ENCODE measurements around the gene VWF. TPM values are rescaled to one million over a fixed set of nuclear protein-coding genes. Genes with fewer than 3 reads are reported as not detected.

Gene VWF
- total and polyA plus RNA-seq, 2 of the 13 experiments (the other 11 are each of a cell fraction or from before 2014, with no cell fraction given): 0.20 to 0.25 TPM

DNA sequence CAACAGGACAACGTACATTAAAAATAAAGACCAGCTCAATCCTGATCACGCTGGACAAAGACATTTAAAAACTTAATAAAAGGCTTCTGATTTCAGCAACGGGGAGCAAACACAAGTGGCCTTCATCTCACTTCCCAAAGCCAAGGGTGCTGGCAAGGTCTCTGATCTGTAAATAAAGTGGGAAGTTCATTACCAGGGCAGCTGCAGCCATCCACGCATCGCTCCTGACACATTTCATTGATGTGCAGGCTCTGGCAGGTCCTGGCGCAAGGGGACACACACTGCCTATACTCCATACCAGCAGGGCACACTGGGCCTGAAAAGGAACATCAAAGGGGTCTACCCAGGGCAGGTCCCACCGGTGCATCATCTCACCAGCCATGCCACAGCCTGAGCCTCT is 51.0 kb downstream of the VWF start (continued):
- no peak for TF ChIP-seq ZNF605 (CRISPR knock-in tag; IDR thresholded peaks at IDR 0.05)
- TF ChIP-seq FOSL2 (CRISPR knock-in tag; IDR thresholded peaks at IDR 0.05): peak; percentile 48
- no peak for TF ChIP-seq ZZZ3 (CRISPR knock-in tag; IDR thresholded peaks at IDR 0.05; ENCODE audit: borderline replicate concordance)
- no peak for TF ChIP-seq FOXP1 (IDR thresholded peaks at IDR 0.05)
- TF ChIP-seq FOXP1 (CRISPR knock-in tag; IDR thresholded peaks at IDR 0.05): no peak
- TF ChIP-seq HNF4A (CRISPR knock-in tag; IDR thresholded peaks at IDR 0.05): 0 out of 2 replicates have a peak, but pooled peaks have one; percentile 33
- peak; percentile 51 to 70; a peak in 3 of 4 replicates for TF ChIP-seq NR2F1 (CRISPR knock-in tag; IDR thresholded peaks at IDR 0.05)
- TF ChIP-seq, protein P1, sequence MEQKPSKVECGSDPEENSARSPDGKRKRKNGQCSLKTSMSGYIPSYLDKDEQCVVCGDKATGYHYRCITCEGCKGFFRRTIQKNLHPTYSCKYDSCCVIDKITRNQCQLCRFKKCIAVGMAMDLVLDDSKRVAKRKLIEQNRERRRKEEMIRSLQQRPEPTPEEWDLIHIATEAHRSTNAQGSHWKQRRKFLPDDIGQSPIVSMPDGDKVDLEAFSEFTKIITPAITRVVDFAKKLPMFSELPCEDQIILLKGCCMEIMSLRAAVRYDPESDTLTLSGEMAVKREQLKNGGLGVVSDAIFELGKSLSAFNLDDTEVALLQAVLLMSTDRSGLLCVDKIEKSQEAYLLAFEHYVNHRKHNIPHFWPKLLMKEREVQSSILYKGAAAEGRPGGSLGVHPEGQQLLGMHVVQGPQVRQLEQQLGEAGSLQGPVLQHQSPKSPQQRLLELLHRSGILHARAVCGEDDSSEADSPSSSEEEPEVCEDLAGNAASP (CRISPR knock-in tag; IDR thresholded peaks at IDR 0.05; ENCODE audit: borderline replicate concordance): peak; percentile 43; the same call in 1 of the 2 replicates
- no peak for TF ChIP-seq NKX3-1 (CRISPR knock-in tag; IDR thresholded peaks at IDR 0.05)
- TF ChIP-seq NCOR1 (IDR thresholded peaks at IDR 0.05; ENCODE audit: borderline replicate concordance, low read length): peak; percentile 50; the same call in 1 of the 2 replicates
- no peak for TF ChIP-seq CEBPB (IDR thresholded peaks at IDR 0.05; ENCODE audit: borderline replicate concordance, low read depth, low read length)
- TF ChIP-seq, protein P2, sequence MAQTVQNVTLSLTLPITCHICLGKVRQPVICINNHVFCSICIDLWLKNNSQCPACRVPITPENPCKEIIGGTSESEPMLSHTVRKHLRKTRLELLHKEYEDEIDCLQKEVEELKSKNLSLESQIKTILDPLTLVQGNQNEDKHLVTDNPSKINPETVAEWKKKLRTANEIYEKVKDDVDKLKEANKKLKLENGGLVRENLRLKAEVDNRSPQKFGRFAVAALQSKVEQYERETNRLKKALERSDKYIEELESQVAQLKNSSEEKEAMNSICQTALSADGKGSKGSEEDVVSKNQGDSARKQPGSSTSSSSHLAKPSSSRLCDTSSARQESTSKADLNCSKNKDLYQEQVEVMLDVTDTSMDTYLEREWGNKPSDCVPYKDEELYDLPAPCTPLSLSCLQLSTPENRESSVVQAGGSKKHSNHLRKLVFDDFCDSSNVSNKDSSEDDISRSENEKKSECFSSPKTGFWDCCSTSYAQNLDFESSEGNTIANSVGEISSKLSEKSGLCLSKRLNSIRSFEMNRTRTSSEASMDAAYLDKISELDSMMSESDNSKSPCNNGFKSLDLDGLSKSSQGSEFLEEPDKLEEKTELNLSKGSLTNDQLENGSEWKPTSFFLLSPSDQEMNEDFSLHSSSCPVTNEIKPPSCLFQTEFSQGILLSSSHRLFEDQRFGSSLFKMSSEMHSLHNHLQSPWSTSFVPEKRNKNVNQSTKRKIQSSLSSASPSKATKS (CRISPR knock-in tag; IDR thresholded peaks at IDR 0.05): no peak
- peak; percentile 90; the same call in 1 of the 2 replicates for TF ChIP-seq RXRA (CRISPR knock-in tag; IDR thresholded peaks at IDR 0.05)
- no peak for TF ChIP-seq FOXK2 (IDR thresholded peaks at IDR 0.05)
- 0 out of 2 replicates have a peak, but pooled peaks have one; percentile 18 for TF ChIP-seq SAP130 (CRISPR knock-in tag; IDR thresholded peaks at IDR 0.05; ENCODE audit: low read depth)
- no peak for TF ChIP-seq ZNF350 (CRISPR knock-in tag; IDR thresholded peaks at IDR 0.05; ENCODE audit: borderline replicate concordance, low read depth)
- no peak for TF ChIP-seq SUZ12 (IDR thresholded peaks at IDR 0.05; ENCODE audit: low read depth, low read length)
- no peak for TF ChIP-seq ZNF773 (CRISPR knock-in tag; IDR thresholded peaks at IDR 0.05; ENCODE audit: borderline replicate concordance)
- no peak for TF ChIP-seq ZNF274 (CRISPR knock-in tag; IDR thresholded peaks at IDR 0.05)
- TF ChIP-seq, protein P3, sequence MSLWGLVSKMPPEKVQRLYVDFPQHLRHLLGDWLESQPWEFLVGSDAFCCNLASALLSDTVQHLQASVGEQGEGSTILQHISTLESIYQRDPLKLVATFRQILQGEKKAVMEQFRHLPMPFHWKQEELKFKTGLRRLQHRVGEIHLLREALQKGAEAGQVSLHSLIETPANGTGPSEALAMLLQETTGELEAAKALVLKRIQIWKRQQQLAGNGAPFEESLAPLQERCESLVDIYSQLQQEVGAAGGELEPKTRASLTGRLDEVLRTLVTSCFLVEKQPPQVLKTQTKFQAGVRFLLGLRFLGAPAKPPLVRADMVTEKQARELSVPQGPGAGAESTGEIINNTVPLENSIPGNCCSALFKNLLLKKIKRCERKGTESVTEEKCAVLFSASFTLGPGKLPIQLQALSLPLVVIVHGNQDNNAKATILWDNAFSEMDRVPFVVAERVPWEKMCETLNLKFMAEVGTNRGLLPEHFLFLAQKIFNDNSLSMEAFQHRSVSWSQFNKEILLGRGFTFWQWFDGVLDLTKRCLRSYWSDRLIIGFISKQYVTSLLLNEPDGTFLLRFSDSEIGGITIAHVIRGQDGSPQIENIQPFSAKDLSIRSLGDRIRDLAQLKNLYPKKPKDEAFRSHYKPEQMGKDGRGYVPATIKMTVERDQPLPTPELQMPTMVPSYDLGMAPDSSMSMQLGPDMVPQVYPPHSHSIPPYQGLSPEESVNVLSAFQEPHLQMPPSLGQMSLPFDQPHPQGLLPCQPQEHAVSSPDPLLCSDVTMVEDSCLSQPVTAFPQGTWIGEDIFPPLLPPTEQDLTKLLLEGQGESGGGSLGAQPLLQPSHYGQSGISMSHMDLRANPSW (CRISPR knock-in tag; IDR thresholded peaks at IDR 0.05; ENCODE audit: borderline replicate concordance): no peak
- no peak for TF ChIP-seq ZFP36 (IDR thresholded peaks at IDR 0.05; ENCODE audit: borderline replicate concordance, low read depth, low read length, partially characterized antibody)
- no peak for TF ChIP-seq RFXAP (CRISPR knock-in tag; IDR thresholded peaks at IDR 0.05; ENCODE audit: borderline replicate concordance)
- TF ChIP-seq SKI (IDR thresholded peaks at IDR 0.05; ENCODE audit: partially characterized antibody): peak; percentile 94
- no peak for TF ChIP-seq FOXA1 (IDR thresholded peaks at IDR 0.05)
- TF ChIP-seq FOXA1 (CRISPR knock-in tag; IDR thresholded peaks at IDR 0.05): peak; percentile 79
- TF ChIP-seq, protein P4, sequence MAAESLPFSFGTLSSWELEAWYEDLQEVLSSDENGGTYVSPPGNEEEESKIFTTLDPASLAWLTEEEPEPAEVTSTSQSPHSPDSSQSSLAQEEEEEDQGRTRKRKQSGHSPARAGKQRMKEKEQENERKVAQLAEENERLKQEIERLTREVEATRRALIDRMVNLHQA (CRISPR knock-in tag; IDR thresholded peaks at IDR 0.05): no peak

All from HepG2 (cell line).